GM19467 (cell line): Measurements from ENCODE around the gene POLD1.

Experiments used
- ATAC-seq: cut with Tn5 transposase; IDR thresholded peaks from one replicate; pipeline ENCODE4 v1.9.1; 2021; ENCODE audit warnings: mild to moderate bottlenecking, moderate library complexity; ENCODE audit not compliant: unreplicated experiment

Gene POLD1

DNA sequence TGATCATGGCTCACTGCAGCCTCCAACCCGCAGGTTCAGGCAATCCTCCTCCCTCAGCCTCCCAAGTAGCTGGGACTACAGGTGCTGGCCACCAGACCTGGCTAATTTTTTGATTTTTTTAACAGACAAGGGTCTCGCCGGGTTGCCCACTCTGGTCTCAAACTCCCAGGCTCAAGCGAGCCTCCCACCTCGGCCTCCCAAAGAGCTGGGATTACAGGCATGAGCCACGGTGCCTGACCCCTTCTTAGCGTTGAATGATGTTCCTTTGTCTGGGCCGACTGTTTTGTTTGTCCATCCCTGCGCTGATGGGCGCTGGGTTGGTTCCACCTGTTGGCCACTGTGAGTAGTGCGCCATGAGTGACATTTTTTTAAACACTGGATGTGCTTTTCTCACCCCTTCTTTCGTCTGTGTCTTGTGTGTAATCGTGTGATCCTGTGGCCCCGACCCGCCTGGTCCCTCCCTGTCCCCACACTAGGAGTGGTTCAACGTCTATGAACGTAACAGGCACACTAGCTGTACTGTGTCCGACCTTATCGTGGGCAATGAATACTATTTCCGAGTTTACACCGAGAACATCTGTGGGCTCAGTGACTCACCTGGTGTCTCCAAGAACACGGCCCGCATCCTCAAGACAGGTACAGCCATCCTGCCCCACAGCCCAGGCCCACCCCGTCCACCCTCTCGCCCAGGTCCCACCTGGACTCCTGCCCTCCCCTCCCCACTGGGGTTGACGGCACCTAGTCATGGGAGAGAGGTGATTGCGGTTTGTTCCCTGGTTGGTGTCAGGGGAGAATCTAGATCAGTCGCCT, 77.1 kb downstream of the POLD1 start:
- peak; percentile 44 for ATAC-seq

GRCh38 chr19:50462970-50463369, 78.8 kb downstream of the POLD1 start:
- ATAC-seq: no peak

- ATAC-seq: no peak
Measured at GRCh38 chr19:50464348-50464747, 80.2 kb downstream of the POLD1 start.

GRCh38 chr19:50465000-50465399, 80.9 kb downstream of the POLD1 start:
- ATAC-seq: no peak

GRCh38 chr19:50465986-50466705, 82.0 kb downstream of the POLD1 start:
- ATAC-seq: no peak

- ATAC-seq: no peak
Measured at GRCh38 chr19:50466706-50467039, 82.5 kb downstream of the POLD1 start.

DNA sequence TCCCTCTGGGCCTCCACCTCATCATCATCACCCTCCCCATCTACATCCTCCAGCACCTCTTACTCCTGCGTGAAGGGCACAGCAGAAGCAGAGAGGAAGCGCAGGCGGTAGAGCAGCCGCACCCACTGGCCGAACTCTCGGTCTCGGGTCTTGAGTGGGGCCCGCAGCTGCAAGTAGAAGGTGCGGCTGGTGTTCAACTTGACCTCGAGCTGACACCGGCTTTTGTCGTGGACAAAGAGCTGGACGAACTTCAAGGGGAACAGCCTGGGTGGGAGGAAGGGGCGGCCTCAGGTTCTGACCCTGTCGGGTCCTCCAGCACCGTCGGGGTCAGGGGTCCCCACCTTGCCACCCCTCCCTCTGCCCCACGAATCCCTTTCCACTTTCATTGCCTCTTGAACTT, 83.4 kb downstream of the POLD1 start:
- ATAC-seq: no peak
